ENCODE measurements around the gene KITLG.
"Not testable (repeated sequence)": the region's sequence is repeated elsewhere in the genome, so short reads cannot be mapped to it uniquely, and the experiment has no call there.

KITLG gene

DNA sequence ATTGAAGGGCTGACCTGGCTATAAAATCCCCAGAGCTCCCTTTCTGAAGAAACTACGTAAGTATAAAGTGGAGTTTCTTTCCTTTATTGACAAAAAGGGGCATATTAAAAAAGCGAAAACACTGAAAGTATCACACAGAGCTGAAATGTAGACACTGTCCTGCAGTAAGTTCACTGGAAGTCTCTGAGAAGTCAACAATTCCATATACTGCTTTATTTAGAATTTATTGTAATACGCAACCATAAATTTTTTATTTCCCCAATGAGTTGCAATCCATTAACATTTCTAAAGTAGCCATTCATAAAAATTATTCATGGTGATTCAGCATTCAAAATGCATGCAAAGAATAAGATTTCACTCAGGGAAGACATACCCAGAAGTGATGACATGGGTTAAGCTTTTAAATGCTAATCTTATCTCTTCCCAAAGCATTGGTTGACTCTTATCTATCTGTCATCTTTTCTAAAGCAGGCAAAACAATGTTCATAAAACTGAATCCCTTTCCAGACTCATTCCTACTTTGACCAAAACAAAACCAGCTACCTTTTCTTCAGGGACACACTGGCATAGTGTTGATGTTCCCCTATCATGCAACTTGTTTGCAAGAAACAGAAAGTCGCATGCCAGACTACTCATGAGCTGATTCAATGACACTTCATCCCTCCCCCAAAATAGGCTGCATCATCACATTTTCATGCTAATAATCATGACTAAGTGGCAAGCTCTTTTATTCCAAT, 17.3 kb downstream of the KITLG start:
- TF ChIP-seq ZNF274 (IDR thresholded peaks at IDR 0.05; ENCODE audit: low read depth, low read length) = no peak
- no peak overlapping the region for H3K4me3 ChIP-seq (ENCODE audit: low read length)

DNA sequence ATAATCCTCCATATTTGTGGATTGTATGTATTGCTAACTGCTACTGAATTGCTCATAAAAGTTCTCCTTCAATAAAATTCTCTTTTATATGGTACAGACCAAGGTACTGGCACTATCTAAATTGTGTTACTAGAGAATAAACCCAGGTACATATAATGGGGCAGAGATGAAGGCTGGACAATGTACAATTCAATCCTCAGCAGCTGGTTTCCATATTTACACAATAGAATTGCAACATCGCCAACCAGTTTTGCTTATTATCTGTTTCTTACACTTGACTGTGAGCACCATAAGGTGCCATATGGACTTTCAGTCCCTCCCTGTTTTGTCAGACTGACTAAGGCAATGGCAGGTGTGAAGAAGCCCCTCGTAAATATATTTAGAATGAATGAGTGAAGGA, 18.1 kb downstream of the KITLG start:
- no peak overlapping the region for H3K4me3 ChIP-seq (ENCODE audit: low read length)
- TF ChIP-seq ZNF274 (IDR thresholded peaks at IDR 0.05; ENCODE audit: low read depth, low read length) = no peak

DNA sequence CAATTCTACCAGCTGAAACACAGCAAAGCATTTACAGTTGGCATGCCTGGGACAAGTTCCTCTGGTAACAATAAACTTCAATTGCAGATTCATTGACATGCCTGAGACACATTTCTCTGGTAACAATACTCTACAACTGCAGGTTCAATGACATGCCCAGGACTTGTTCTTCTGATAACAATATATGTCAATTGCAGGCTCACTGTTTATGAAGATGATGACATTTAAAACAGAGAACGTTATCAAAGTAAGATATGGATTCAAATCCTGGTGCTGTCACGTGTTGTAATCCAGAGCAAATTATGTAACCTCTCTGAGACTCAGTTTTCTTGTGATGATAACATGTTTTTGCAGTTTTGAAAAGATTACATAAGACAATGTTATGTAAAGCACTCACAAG, 20.5 kb downstream of the KITLG start:
- no peak for TF ChIP-seq ZNF274 (IDR thresholded peaks at IDR 0.05; ENCODE audit: low read depth, low read length)
- no peak overlapping the region for H3K4me3 ChIP-seq (ENCODE audit: low read length)

DNA sequence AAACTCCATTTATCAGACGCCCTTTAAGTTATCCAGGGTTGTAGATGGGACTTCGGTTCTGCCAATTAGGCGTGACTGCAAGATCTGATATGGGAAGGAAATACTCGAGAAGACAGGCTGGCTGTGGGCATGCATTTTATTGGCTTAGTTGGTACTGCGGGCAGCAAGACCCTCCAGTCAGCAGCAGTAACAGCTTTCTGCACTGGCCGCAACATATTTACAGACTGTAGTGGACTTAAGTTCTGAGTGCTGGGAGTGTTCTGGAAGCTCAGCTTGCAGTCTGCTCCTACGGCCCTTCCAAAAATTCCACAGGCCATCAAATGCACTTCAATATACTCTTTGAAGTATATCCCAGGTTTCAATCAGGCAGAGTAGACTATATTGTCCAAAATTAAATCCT, 21.1 kb downstream of the KITLG start:
- no peak for TF ChIP-seq ZNF274 (IDR thresholded peaks at IDR 0.05; ENCODE audit: low read depth, low read length)
- no peak overlapping the region for H3K4me3 ChIP-seq (ENCODE audit: low read length)

DNA sequence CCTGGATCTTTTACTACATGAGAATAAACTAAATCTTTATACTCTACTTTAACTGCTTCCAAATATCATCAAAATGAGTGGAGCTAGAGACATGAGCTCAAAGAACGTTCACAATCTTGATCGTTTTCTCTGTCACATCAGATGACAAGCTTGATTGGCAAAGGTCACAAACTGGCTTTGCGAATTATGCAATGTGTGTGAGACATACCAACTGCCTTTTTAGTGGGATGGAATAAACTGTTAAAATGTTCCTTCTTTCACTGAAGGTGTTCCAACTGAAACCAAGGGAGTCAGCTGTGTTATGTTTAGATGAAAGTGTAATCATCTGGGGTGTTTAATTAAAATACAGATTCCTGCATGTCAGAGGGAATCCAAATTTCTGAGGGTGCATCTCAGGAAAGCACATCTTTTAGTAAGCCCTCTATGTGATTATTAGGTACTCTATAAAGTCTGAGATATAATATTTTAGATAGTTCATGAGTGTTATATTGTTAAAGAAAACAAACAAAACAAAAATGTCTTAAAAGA, 21.9 kb downstream of the KITLG start:
- no peak for TF ChIP-seq ZNF274 (IDR thresholded peaks at IDR 0.05; ENCODE audit: low read depth, low read length)
- H3K4me3 ChIP-seq (ENCODE audit: low read length) = no peak overlapping the region

DNA sequence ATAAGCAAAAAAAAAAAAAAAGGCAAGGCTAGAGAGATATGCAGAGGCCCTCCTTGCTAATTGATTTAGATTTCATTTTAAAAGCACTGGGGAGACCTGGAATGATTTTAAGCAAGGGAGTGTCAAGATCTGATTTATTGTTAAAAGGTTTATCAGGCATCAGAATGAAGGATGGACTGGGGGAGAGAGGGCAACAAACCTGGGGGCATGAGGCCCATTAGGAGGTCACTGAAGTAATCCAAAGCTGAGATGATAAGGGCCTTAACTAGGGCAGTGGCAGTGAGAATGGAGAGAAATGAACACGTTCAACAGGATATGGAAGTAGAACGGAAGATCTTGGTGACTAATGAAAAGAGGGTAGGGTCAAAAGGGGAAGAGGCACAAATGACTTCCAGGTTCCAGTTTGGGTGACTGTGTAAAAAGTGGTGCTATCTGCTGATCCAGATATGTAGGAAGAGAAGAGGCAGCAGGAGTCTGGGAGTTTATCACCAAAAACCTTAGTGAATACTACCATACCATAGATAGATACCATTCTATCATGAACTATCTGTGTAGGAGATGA, 24.0 kb downstream of the KITLG start:
- H3K4me3 ChIP-seq (ENCODE audit: low read length) = no peak overlapping the region
- no peak for TF ChIP-seq ZNF274 (IDR thresholded peaks at IDR 0.05; ENCODE audit: low read depth, low read length)

DNA sequence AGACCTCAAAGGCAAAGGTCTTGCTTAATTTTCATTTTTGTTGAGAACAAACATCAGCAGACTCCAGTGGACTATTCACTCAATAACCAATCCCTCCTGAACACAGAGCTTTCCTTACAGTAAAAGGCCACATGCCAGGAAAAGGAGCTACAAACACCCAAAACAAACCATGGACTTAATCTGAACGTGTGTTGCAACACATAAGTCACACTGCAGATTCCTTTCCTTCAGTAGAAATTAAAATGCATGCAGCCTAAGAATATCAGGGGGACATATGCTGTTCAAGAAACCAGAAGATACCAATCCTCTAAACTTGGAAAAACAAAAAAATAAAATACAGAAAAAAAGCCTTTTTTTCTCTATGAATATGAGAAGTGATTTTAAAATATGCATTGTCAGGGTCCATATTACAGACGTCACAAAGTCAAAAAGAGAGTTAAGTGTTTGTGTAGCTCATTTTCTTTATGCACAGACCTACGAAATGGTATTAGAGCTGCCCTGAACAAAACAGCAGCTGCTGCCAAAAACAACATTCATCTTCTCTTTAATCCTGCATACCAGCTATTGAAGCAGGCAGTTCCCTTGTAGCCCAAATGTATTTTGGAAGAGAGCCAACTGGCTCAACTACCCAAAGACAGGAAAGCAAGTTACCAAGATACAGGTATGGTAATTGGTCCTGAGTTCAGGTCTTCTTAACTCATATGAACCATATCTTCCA, 26.2 kb downstream of the KITLG start:
- H3K4me3 ChIP-seq (ENCODE audit: low read length) = no peak overlapping the region
- TF ChIP-seq ZNF274 (IDR thresholded peaks at IDR 0.05; ENCODE audit: low read depth, low read length) = no peak

DNA sequence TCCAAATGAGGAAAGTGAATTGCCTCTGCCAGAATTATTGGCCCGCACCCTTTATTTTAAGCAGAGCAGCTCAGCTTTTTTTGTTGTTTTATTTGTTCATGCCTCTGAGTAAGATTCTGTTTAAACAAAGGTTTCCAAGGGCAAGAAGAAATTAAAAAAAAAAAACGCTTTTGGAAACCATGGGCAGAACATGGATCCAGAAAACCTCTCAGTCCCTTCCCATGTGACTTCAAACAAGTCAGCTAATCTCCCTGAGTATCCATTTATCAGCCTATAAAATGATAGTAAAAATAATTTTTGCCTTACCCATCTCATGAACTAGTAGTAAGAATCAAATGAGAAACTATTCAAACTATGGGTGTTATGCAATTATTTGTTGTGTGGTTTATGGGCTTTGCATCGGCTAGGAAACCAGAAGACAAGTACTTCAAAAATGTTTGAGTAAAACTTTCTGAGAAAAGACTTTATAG, 27.6 kb downstream of the KITLG start:
- no peak for TF ChIP-seq ZNF274 (IDR thresholded peaks at IDR 0.05; ENCODE audit: low read depth, low read length)
- no peak overlapping the region for H3K4me3 ChIP-seq (ENCODE audit: low read length)

DNA sequence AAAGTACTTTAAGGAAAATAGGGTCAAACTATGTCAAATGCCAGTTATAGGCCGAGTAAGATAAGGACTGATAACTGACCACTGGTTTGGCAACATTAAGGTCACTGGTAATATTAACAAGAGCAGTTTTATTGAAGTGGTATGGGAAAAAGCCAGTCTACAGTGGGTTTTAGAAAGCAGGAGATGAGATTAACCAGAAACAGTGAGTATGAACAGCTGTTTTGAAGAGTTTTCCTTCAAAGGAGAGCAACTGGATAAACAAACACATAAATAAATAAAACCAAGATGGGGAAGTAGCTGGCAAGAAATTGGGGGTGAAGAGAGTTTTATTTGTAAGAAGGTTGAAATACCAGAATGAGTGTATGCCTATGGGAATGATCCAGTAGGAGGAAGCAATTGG, 30.3 kb downstream of the KITLG start:
- TF ChIP-seq ZNF274 (IDR thresholded peaks at IDR 0.05; ENCODE audit: low read depth, low read length) = no peak
- no peak overlapping the region for H3K4me3 ChIP-seq (ENCODE audit: low read length)

DNA sequence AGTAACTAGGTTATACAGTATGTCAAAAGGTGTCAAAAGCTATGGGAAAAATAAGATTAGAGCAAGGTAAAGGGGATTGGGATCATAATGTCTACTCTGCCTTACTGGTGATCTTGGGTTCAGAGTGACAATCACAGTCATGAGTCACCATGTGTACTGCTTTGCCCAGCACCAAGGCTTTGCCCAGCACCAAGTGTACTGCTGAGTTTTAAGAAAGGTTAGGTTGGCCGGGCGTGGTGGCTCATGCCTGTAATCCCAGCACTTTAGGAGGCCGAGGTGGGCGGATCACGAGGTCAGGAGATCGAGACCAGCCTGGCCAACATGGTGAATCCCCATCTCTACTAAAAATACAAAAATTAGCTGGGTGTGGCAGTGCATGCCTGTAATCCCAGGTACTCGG, 32.3 kb downstream of the KITLG start:
- not testable (repeated sequence) for H3K4me3 ChIP-seq (ENCODE audit: low read length)

DNA sequence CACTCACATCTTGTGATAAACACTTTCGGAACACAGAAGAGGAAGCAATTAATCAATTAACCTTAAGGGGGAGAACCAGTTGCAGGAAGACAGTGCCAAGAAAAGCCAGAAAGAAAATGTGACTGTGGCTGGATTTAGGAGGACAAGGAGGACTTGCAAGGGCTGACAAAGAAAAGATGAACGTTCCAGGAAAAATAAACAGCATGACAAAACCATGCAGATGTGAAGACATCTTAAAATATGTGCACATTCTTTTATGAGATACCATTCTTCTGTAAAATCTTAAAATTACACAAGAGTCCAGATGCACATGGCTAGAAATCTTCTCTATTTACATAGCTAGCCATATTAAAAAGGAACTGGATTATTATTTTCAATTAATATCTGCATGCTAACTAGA, 33.4 kb downstream of the KITLG start:
- TF ChIP-seq ZNF274 (IDR thresholded peaks at IDR 0.05; ENCODE audit: low read depth, low read length) = no peak
- no peak overlapping the region for H3K4me3 ChIP-seq (ENCODE audit: low read length)

DNA sequence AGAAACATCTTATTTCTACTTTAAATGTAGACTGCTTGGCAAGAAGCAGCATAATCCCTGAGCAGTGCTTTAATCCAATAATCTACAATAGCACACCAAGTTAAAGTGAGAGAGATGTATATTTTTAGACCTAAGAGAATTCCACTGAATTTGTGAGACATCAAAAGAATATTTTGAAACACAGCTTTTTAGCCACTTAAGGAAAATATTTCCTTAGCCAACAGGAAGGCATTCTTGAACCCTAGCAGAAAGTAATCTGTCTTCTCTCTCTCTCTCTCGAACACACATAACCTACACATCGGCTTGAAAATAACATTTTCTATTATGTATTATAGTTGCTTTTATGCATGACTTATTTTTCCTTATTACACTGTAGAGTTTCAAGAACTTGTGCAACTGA, 34.0 kb downstream of the KITLG start:
- TF ChIP-seq ZNF274 (IDR thresholded peaks at IDR 0.05; ENCODE audit: low read depth, low read length) = no peak
- no peak overlapping the region for H3K4me3 ChIP-seq (ENCODE audit: low read length)

DNA sequence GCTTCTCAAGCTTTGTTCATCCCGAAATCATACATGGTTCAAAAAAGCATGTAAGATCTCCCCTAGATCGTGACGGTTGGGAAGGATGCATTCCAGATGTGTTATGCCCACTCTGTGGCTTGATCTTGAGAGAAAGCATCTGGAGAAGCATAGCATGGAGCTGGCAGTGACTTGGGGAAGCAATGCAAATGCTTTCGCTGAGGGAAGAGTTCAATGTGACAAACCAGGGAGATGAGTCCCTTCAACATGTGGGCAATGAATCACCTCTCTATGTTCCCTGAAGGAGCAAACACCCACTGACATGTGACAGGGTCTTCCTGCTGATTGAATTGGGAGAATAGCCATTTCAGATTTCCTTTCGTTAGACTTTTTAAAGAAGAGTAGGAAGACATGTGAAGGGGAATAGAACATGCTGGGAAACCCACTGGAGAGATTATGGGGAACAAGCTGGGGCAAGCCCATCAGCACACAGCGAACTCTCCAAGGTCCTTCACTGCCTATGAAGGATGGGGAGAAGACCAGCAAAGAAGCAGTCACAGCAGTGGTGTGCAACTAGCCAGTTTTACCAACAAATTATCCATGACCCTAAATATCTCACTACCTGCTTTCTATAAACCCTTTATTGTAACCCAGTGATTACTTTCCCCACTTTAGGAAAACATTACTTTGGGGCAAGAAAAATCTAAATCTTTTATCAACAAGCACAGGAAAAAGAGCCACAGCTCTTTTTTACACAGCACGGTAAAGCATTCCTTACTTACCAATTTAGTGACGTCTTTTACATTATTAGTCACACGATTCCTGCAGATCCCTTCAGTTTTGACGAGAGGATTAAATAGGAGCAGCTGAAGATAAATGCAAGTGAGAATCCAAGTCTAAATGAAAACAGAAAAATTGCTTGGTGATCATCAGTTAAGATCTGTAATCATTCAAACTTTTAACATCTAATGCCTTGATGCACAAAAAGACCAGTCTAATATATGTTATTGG, 35.0 kb downstream of the KITLG start:
- no peak for TF ChIP-seq ZNF274 (IDR thresholded peaks at IDR 0.05; ENCODE audit: low read depth, low read length)

DNA sequence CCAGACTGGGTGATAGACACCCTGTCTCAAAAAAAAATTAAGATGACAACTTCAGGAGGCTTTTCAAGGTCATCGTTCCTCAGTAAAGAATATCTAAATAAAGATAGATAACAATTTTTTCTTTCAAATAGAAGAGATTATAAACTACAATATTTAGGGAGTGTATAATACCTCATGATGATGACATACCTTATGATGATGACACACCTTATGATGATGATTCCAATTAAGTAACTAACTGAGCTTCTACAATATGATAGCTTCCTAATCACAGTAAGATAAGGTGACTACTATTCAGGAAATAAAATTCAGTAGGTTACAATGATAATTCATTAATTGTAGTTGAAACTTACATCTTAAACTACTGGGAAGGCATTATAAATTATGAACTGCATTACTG, 40.4 kb downstream of the KITLG start:
- no peak for TF ChIP-seq ZNF274 (IDR thresholded peaks at IDR 0.05; ENCODE audit: low read depth, low read length)
- H3K4me3 ChIP-seq (ENCODE audit: low read length) = no peak overlapping the region

More for the DNA sequence above, 35.0 kb downstream of the KITLG start:
- H3K4me3 ChIP-seq (ENCODE audit: low read length) = no peak overlapping the region
